Measurements from ENCODE around the gene HTR2C.

DNA sequence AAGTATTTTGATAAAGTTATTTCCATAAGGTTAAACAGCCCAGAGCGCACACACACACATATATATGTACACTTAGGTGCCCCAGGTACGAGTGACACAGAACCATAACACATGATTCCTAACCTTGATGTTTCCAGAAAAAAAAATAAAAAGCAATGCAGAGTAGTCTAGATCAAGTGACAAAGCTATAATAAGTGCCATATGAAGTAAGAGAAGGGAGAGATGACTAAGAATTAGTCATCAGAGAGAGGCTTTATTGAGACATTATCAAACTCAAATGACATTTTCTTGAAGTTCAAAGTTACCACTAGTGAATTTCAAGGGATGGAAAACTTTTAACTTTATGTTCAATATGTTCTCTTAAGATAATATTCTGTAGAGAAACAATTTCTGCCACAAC lies 215.0 kb downstream of the HTR2C start:
- TF ChIP-seq, protein P1, sequence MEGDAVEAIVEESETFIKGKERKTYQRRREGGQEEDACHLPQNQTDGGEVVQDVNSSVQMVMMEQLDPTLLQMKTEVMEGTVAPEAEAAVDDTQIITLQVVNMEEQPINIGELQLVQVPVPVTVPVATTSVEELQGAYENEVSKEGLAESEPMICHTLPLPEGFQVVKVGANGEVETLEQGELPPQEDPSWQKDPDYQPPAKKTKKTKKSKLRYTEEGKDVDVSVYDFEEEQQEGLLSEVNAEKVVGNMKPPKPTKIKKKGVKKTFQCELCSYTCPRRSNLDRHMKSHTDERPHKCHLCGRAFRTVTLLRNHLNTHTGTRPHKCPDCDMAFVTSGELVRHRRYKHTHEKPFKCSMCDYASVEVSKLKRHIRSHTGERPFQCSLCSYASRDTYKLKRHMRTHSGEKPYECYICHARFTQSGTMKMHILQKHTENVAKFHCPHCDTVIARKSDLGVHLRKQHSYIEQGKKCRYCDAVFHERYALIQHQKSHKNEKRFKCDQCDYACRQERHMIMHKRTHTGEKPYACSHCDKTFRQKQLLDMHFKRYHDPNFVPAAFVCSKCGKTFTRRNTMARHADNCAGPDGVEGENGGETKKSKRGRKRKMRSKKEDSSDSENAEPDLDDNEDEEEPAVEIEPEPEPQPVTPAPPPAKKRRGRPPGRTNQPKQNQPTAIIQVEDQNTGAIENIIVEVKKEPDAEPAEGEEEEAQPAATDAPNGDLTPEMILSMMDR (IDR thresholded peaks at IDR 0.05), result no peak
- no peak for TF ChIP-seq POLR2A (IDR thresholded peaks at IDR 0.05)

All from vagina (tissue), 2 donors.